GM06990 (cell line): ENCODE data around the gene AXIN1.
A peak's percentile ranks its signal among the peaks of the same experiment; 100 is the strongest.

Source experiments
- DNase-seq: peaks from one replicate; pipeline ENCODE4 v3.0.0-alpha.2; 2011; ENCODE audit not compliant: insufficient read length; ENCODE audit errors: extremely low read depth
- H3K27me3 ChIP-seq: replicated peaks from 2 replicates; pipeline ENCODE4 v1.6.0; 2011; ENCODE audit warnings: low read length; ENCODE audit not compliant: control insufficient read depth, insufficient read depth
- H3K36me3 ChIP-seq: 2 replicates; pipeline ENCODE4 v1.5.1; 2011; ENCODE audit warnings: low read length; ENCODE audit not compliant: control insufficient read depth, insufficient read depth
- H3K4me3 ChIP-seq: replicated peaks from 2 replicates; pipeline ENCODE4 v1.5.1; 2011; ENCODE audit warnings: low read depth, mild to moderate bottlenecking, control low read depth, low read length
- CTCF ChIP-seq: IDR thresholded peaks from 2 replicates; pipeline ENCODE4 v1.5.1; 2011; ENCODE audit warnings: low read length, control low read depth, mild to moderate bottlenecking, inconsistent platforms; ENCODE audit not compliant: insufficient read depth, poor library complexity, severe bottlenecking

The AXIN1 gene

DNA sequence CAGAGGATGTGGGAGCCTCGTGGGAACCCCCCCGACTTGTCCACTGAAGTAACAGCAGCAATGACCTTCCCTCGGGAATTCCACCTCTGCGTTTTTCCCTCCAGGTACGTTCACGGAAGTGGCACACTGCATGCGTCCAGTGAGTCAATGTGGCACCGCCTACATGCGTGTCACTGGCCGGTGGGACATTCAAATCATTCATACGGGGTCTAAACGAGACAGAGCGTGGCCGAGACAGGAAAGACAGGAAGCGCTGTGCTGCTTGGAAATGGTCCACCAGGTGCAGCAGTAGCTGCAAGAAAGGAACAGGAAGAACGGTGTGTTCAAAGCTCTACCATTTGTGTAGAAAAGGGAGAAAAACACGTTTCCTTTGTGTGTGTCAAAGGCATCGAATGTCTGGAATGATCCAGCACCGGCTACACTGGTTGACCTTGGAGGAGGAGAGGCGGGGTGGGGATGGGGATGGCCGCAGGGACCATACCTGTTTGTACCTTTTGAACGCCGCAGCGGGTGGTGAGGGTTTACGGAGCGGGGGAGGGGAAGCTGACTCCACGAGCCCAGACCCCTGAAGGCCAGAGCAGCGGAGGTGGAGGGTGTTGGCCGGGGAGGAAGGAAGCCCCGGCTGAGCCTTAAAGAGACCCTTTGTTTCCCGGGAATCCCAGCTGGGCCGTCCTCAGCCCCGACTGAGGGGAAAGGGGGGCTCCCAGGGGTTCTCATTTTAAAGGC lies 31.0 kb upstream of the AXIN1 start:
- TF ChIP-seq CTCF: no peak
- Histone ChIP-seq H3K4me3 (peak overlapping the region; percentile 79), H3K27me3 (no peaks in the 10 kb centered on the region), H3K36me3 (no peaks in the 10 kb centered on the region)
- peak; percentile 66 for DNase-seq

DNA sequence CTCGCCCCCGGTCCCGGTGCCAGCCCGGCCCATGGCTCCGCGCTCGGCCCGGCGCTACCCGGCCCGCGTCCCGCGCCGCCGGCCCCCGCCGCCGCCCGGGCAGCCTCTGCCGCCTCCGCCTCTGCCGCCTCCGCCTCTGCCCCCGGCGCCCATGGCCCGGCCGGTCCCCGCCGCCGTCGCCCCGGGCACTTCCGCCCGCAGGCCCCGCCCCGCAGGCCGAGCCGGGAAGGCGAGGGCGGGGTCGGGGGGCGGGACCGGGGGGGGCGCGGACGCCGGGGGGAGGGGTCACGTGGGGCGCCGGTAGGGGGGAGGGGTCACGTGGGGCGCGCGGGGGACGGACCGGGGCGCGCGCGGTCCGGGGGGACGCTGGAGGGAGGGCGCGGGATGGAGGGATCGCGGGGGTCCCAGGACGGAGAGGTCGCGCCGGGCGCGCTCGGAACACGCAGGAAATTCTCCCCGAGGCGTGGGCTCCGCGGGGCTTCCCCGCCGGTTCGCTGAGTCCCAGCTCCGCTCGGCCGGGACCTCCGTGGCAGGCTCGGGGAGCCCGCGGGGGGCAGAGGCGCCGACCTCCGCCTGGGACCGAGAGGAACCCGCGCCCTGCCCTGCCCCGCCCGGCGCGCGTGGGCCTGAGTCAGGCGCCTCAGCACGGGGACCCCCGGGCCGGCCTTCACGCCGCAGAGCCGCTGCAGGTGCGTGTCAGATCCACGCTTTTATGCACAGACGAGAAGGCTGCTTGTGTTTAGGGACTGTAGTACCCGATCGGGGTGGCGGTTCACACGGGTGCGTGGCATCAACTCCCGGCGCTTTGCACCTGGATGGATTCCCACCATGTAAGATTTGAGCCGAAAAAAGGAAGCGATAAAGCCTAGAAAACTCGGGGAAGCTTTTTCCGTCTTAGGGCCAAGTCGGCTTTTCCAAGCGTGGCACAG lies 29.5 kb upstream of the AXIN1 start, which contains the start of gene PGAP6:
Gene PGAP6 (minus strand): TSS at position 190 of the 929 bp plus-strand sequence. CDS start 157 bp downstream, at position 33.
- H3K27me3 ChIP-seq: no peaks in the 10 kb centered on the region
- H3K4me3 ChIP-seq: peak within 1 kb of the TSS; percentile 84
- peak; percentile 71 for DNase-seq
- H3K36me3 ChIP-seq: no peaks in the 10 kb centered on the region; the same call in 1 of the 2 replicates
- no peak for TF ChIP-seq CTCF

GRCh38 chr16:381012-381788 lies 28.7 kb upstream of the AXIN1 start:
- TF ChIP-seq CTCF: no peak

DNA sequence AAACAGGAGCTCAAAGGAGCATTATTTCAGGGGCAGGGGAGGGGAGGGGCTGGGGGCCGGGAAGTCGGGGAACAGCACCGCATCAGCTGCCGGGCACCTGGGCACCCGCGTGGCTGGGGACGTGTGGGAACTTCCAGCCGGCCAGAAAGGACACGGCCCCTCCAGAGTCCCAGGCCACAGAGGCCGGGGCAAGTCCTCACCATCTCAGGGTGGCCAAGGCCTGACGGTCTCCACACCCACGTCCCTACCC lies 28.2 kb upstream of the AXIN1 start:
- no peak for DNase-seq
- peak overlapping the region; percentile 84 for H3K4me3 ChIP-seq
- no peak for TF ChIP-seq CTCF
- H3K36me3 ChIP-seq: peaks cover 4% of the 10 kb centered on the region
- no peaks in the 10 kb centered on the region for H3K27me3 ChIP-seq

More at GRCh38 chr16:381012-381788, 28.7 kb upstream of the AXIN1 start:
- DNase-seq: no peak
- Histone ChIP-seq H3K36me3 (peaks cover 2% of the 10 kb centered on the region), H3K27me3 (no peaks in the 10 kb centered on the region), H3K4me3 (peak overlapping the region; percentile 84)

- TF ChIP-seq CTCF: no peak
- Histone ChIP-seq H3K36me3 (peaks cover 4% of the 10 kb centered on the region), H3K27me3 (no peaks in the 10 kb centered on the region), H3K4me3 (peak overlapping the region; percentile 84)
- DNase-seq: no peak
Observed at GRCh38 chr16:379961-380761, 27.6 kb upstream of the AXIN1 start.
